Vagina (tissue), 2 donors: ENCODE results near the gene PPFIBP2.

Experiments
- CTCF ChIP-seq, 3 experiments: fragments of 450-650 bp in 2 of 3; fragments of 200-600 bp in 1 of 3; sonication (generic) in 1 of 3; IDR thresholded peaks; one replicate each; pipeline ENCODE4 v1.5.1; 2017 to 2019; ENCODE audit warnings: antibody characterized with exemption in 3 of 3, mild to moderate bottlenecking in 2 of 3, moderate library complexity in 2 of 3
- POLR2A ChIP-seq, 2 donors: fragments of 450-650 bp; IDR thresholded peaks; one replicate each; pipeline ENCODE4 v1.6.1; 2017; ENCODE audit warnings: antibody characterized with exemption in 2 of 2, mild to moderate bottlenecking in 2 of 2, moderate library complexity in 2 of 2
- POLR2AphosphoS5 ChIP-seq, 2 donors: sonication (generic); formaldehyde crosslinking; IDR thresholded peaks; one replicate each; pipeline ENCODE4 v1.9.0; 2017; ENCODE audit warnings: antibody characterized with exemption in 2 of 2, mild to moderate bottlenecking in 2 of 2, low read depth in 1 of 2; ENCODE audit not compliant: insufficient read depth in 1 of 2

- no peak for TF ChIP-seq POLR2A (IDR thresholded peaks at IDR 0.05)
- no peak for TF ChIP-seq CTCF (IDR thresholded peaks at IDR 0.05)
- no peak for TF ChIP-seq POLR2AphosphoS5 (IDR thresholded peaks at IDR 0.05; ENCODE audit: insufficient read depth in 1 of 2, low read depth in 1 of 2)
Observed at GRCh38 chr11:7522546-7522945, 8.7 kb downstream of the PPFIBP2 start.
